Tibial nerve (tissue), 4 donors: Measurements from ENCODE around the gene MAP3K21.

Experiments
- CTCF ChIP-seq, 5 experiments: fragments of 200-600 bp in 3 of 5; fragments of 450-650 bp in 2 of 5; sonication (generic) in 3 of 5; IDR thresholded peaks; one replicate each; pipeline ENCODE4 v1.5.1; 2016 to 2019; ENCODE audit warnings: antibody characterized with exemption in 5 of 5, mild to moderate bottlenecking in 3 of 5, moderate library complexity in 2 of 5
- EP300 ChIP-seq, 2 donors: sonication (generic); formaldehyde crosslinking; IDR thresholded peaks; one replicate each; pipeline ENCODE4 v1.6.1; 2017; ENCODE audit warnings: antibody characterized with exemption in 2 of 2, mild to moderate bottlenecking in 1 of 2
- POLR2A ChIP-seq, 2 donors: fragments of 450-650 bp; IDR thresholded peaks; one replicate each; pipeline ENCODE4 v1.6.1; 2017; ENCODE audit warnings: antibody characterized with exemption in 2 of 2, mild to moderate bottlenecking in 2 of 2, moderate library complexity in 2 of 2

GRCh38 chr1:233299450-233299849 lies 28.1 kb upstream of the MAP3K21 start:
- no peak for TF ChIP-seq CTCF (IDR thresholded peaks at IDR 0.05)
- no peak for TF ChIP-seq POLR2A (IDR thresholded peaks at IDR 0.05)
- no peak for TF ChIP-seq EP300 (IDR thresholded peaks at IDR 0.05)
